SK-N-SH (cell line): Measurements from ENCODE around the gene ZNF804A.

Source experiments
- CHD2 ChIP-seq: fragments of 150-350 bp; IDR thresholded peaks from 2 replicates; pipeline ENCODE4 v1.6.1; 2018; ENCODE audit warnings: low read length; ENCODE audit not compliant: partially characterized antibody
- EP300 ChIP-seq, 2 experiments: IDR thresholded peaks; 2 replicates each; pipeline versions ENCODE4 v1.4.0 to v1.6.1; 2012; ENCODE audit warnings: borderline replicate concordance in 1 of 2, low read depth in 1 of 2, low read length in 1 of 2
- MXI1 ChIP-seq: IDR thresholded peaks from 2 replicates; pipeline ENCODE4 v1.6.1; 2012; ENCODE audit warnings: mild to moderate bottlenecking, low read depth, low read length, improper control_type of control experiment
- RAD21 ChIP-seq: IDR thresholded peaks from 2 replicates; pipeline ENCODE4 v1.6.1; 2012; ENCODE audit warnings: mild to moderate bottlenecking, low read length
- RCOR1 ChIP-seq: fragments of 150-350 bp; IDR thresholded peaks from 2 replicates; pipeline ENCODE4 v1.6.1; 2017; ENCODE audit warnings: antibody characterized with exemption, low read length
- RFX5 ChIP-seq: IDR thresholded peaks from 2 replicates; pipeline ENCODE4 v1.6.1; 2012; ENCODE audit warnings: mild to moderate bottlenecking, improper control_type of control experiment, low read length
- SMC3 ChIP-seq: IDR thresholded peaks from 2 replicates; pipeline ENCODE4 v1.6.1; 2012; ENCODE audit warnings: low read depth, low read length, improper control_type of control experiment
- TEAD4 ChIP-seq: IDR thresholded peaks from 2 replicates; pipeline ENCODE4 v1.4.0; 2012; ENCODE audit warnings: mild to moderate bottlenecking, borderline replicate concordance; ENCODE audit not compliant: insufficient read depth
- YY1 ChIP-seq: IDR thresholded peaks from 2 replicates; pipeline ENCODE4 v1.4.0; 2012; ENCODE audit warnings: low read depth, mild to moderate bottlenecking
- TF ChIP-seq, protein P1 (sequence below): fragments of 200-600 bp; sonication (generic); IDR thresholded peaks from 2 replicates; pipeline ENCODE4 v1.6.1; 2017; ENCODE audit warnings: antibody characterized with exemption, mild to moderate bottlenecking, moderate library complexity
- TF ChIP-seq, protein P2 (sequence below): fragments of 150-350 bp; IDR thresholded peaks from 2 replicates; pipeline ENCODE4 v1.6.1; 2016; ENCODE audit warnings: mild to moderate bottlenecking, low read depth, low read length
- TF ChIP-seq, protein P3 (sequence below): IDR thresholded peaks from 2 replicates; pipeline ENCODE4 v1.4.0; 2012; ENCODE audit warnings: low read depth

DNA sequence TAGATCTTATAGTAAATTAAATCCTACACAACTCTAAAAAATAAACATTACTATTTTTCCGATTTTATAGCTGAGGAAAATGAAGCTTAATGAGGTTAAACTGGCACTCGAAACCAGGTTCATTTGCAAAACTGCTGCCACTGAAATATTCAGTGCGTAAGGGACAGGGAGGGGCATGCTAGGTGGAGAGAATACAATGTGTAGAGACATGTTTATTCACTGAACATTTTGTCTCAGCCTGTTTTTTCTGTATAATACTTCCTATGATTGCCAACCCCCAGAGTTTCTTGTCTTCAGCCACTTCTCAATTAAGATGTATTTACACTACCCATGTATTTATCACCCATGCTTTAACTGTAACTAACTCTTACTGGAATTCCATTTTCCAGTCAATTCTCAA lies 31.6 kb upstream of the ZNF804A start:
- TF ChIP-seq SMC3: no peak
- no peak for TF ChIP-seq EP300 (IDR thresholded peaks at IDR 0.05; ENCODE audit: borderline replicate concordance in 1 of 2, low read depth in 1 of 2, low read length in 1 of 2)
- TF ChIP-seq, protein P1, sequence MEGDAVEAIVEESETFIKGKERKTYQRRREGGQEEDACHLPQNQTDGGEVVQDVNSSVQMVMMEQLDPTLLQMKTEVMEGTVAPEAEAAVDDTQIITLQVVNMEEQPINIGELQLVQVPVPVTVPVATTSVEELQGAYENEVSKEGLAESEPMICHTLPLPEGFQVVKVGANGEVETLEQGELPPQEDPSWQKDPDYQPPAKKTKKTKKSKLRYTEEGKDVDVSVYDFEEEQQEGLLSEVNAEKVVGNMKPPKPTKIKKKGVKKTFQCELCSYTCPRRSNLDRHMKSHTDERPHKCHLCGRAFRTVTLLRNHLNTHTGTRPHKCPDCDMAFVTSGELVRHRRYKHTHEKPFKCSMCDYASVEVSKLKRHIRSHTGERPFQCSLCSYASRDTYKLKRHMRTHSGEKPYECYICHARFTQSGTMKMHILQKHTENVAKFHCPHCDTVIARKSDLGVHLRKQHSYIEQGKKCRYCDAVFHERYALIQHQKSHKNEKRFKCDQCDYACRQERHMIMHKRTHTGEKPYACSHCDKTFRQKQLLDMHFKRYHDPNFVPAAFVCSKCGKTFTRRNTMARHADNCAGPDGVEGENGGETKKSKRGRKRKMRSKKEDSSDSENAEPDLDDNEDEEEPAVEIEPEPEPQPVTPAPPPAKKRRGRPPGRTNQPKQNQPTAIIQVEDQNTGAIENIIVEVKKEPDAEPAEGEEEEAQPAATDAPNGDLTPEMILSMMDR: no peak
- no peak for TF ChIP-seq CHD2
- TF ChIP-seq RAD21: no peak
- TF ChIP-seq TEAD4: no peak
- TF ChIP-seq, protein P2, sequence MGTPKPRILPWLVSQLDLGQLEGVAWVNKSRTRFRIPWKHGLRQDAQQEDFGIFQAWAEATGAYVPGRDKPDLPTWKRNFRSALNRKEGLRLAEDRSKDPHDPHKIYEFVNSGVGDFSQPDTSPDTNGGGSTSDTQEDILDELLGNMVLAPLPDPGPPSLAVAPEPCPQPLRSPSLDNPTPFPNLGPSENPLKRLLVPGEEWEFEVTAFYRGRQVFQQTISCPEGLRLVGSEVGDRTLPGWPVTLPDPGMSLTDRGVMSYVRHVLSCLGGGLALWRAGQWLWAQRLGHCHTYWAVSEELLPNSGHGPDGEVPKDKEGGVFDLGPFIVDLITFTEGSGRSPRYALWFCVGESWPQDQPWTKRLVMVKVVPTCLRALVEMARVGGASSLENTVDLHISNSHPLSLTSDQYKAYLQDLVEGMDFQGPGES: no peak
- TF ChIP-seq MXI1: no peak
- TF ChIP-seq RCOR1: no peak
- TF ChIP-seq RFX5: no peak
- TF ChIP-seq YY1: no peak
- TF ChIP-seq, protein P3, sequence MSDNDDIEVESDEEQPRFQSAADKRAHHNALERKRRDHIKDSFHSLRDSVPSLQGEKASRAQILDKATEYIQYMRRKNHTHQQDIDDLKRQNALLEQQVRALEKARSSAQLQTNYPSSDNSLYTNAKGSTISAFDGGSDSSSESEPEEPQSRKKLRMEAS: no peak
